Measurements from ENCODE around the gene MRGPRX3. TPM values are rescaled to one million over a fixed set of nuclear protein-coding genes. Genes with fewer than 3 reads are reported as not detected.

Gene MRGPRX3
- total RNA-seq (2022; extraction: Qiagen RNA extraction), result 0.06 to 0.09 TPM in 2 of 5 replicates, not detected in the others

GRCh38 chr11:18132341-18132740 is at the start of gene MRGPRX3:
Gene MRGPRX3, plus strand, starts transcription at chr11:18132571. Its CDS starts 4,632 bp downstream, at chr11:18137203.

GRCh38 chr11:18105802-18106574 is 26.4 kb upstream of the MRGPRX3 start, which contains the start of gene SAAL1:
Gene SAAL1, minus strand, starts transcription at chr11:18106082. Its CDS starts 41 bp downstream, at chr11:18106041.

GRCh38 chr11:18172666-18173065 is 40.3 kb downstream of the MRGPRX3 start, which contains the start of gene MRGPRX4:
Gene MRGPRX4, plus strand, starts transcription at chr11:18172837. Its CDS starts 420 bp downstream, at chr11:18173257.

Other genes starting within 250 kb of the MRGPRX3 start
- 14.1 to 18.7 TPM (median 16.1 TPM) in 5 replicates for gene SERGEF, start 119.5 kb upstream of the MRGPRX3 start, total RNA-seq (2022; extraction: Qiagen RNA extraction)
- gene TPH1, start 86.3 kb upstream of the MRGPRX3 start, total RNA-seq (2022; extraction: Qiagen RNA extraction), result 0.03 to 0.04 TPM (median 0.03 TPM) in 4 of 5 replicates, not detected in the other
- 37.5 to 42.2 TPM (median 39.3 TPM) in 5 replicates for gene SAAL1, start 26.5 kb upstream of the MRGPRX3 start, total RNA-seq (2022; extraction: Qiagen RNA extraction)
- not detected in 5 replicates for gene MRGPRX4, start 40.3 kb downstream of the MRGPRX3 start, total RNA-seq (2022; extraction: Qiagen RNA extraction)
- gene SAA4, start 104.2 kb downstream of the MRGPRX3 start, total RNA-seq (2022; extraction: Qiagen RNA extraction), result not detected in 5 replicates
- gene SAA2, start 116.1 kb downstream of the MRGPRX3 start, total RNA-seq (2022; extraction: Qiagen RNA extraction), result 0.22 to 0.24 TPM (median 0.22 TPM) in 3 of 5 replicates, not detected in the others
- 0.42 to 1.3 TPM (median 0.66 TPM) in 5 replicates for gene SAA1, start 133.7 kb downstream of the MRGPRX3 start, total RNA-seq (2022; extraction: Qiagen RNA extraction)
- 11.7 to 17.9 TPM (median 12.2 TPM) in 5 replicates for gene HPS5, start 189.6 kb downstream of the MRGPRX3 start, total RNA-seq (2022; extraction: Qiagen RNA extraction)
- 32.5 to 42.3 TPM (median 36.0 TPM) in 5 replicates for gene GTF2H1, start 190.0 kb downstream of the MRGPRX3 start, total RNA-seq (2022; extraction: Qiagen RNA extraction)